HG02943 (cell line): ENCODE data around the gene FAM111A.

Experiments
- ATAC-seq: cut with Tn5 transposase; IDR thresholded peaks from one replicate; pipeline ENCODE4 v1.9.1; 2021; ENCODE audit warnings: mild to moderate bottlenecking, low read depth, moderate library complexity; ENCODE audit not compliant: unreplicated experiment

The FAM111A gene

DNA sequence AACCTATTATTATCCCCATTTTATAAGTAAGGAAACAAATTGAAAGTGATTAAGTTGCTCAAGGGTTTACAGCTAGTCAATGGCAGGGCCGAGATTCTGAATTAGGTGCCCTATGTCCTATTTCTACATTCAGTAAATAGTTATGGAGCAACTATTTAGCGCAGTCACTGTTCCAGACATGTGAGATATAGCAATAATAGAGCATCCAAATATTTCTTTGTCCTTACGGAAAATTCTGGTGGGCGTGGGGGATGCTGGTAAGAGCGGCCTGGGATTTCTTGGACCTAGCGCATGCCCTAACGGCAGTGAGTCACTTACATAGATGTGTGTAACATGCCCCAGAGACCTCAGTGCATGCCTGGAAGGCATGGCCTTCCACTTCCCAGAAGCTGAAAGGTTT is 33.7 kb downstream of the FAM111A start:
- ATAC-seq: no peak

DNA sequence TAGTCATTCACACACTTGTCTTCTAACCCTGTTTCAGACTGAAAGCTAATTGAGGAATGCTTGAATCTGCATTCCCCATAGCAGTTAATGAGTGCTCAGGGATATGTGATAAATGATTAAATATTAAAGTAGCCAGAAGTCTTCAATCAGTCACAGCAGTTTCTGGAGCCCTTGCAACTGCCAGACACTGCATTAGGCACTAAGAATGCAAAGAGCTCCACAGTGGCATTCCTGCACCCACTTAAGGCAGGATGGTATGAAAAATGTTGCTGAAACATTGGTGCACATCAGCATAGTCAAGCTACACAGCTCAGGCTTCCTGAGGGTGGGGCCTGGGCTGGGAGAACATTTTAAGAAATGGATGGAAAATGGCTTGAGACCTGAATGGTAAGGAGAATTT is 35.7 kb downstream of the FAM111A start:
- no peak for ATAC-seq

DNA sequence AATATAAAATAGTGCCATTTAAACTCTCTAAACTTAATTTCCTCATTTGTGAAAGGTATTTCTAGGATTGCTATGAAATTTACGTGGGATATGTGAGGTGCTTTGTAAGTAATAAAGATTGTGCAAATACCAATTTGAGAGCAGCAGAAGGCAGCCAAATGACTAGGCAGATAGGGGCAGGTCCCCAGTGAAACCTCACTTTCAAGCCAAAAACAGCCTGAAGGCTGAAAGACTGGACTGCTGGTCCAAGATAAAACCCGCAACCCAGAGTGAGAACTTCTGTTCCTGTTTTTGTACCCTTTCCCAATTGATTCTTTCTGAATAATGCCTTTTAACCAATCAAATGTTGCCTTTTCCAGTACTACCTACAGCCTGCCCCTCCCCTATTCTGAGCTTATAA is 36.5 kb downstream of the FAM111A start:
- no peak for ATAC-seq

GRCh38 chr11:59180168-59180776 is 37.6 kb downstream of the FAM111A start:
- ATAC-seq: no peak

DNA sequence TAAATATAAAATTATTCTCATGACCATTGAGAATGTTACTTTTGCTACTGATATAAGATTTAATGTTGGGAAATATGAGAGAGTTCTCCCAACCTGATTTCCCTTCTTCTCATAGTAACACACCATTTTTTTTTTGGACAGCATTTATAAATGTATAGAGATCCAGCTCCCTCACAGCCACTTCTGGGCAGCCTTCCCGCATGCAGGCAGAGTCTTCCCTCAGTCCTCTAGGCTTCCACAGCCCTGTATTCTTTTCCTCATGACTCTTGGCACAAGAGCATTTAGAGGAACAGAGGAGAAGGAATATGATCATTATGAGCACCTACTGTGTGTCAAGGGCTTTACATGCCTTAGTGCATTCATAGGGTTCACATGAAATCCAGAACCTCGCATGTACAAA is 38.3 kb downstream of the FAM111A start:
- ATAC-seq: no peak

DNA sequence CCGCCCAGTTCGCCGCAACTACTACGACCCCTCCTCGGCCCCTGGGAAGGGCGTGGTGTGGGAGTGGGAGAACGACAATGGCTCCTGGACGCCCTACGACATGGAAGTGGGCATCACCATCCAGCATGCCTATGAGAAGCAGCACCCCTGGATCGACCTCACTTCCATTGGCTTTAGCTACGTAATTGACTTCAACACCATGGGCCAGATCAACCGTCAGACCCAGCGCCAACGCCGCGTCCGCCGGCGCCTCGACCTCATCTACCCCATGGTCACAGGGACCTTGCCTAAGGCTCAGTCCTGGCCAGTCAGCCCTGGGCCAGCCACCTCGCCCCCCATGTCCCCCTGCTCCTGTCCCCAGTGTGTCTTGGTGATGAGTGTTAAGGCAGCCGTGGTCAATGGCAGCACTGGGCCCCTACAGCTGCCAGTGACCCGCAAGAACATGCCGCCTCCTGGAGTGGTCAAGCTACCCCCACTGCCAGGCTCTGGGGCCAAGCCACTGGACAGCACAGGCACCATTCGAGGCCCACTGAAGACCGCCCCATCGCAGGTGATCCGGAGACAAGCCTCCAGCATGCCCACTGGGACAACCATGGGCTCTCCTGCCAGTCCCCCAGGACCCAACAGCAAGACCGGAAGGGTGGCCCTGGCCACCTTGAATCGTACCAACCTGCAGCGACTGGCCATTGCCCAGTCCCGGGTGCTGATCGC is 39.2 kb downstream of the FAM111A start:
- no peak for ATAC-seq

- no peak for ATAC-seq
These were observed 39.9 kb downstream of the FAM111A start for GRCh38 chr11:59182457-59183151.

DNA sequence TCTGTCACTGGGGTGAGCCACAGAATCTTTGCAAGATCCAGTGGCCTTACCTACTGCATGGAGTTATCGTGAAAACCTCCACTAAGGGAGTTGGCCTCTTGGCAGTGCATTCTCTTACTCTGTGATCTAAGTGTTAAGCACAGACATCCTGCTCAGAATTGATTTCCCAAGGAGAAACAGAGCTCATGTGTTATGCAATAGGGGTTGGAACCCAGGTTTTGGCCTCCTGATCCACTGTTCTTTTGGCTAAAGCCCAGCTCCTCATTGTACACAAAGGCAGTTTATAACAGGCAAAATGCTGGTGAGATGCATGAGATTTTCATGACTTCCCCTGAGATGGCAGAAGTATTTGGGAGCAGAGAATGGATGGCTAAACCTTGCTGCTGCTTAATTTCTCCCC is 41.1 kb downstream of the FAM111A start:
- no peak for ATAC-seq

- no peak for ATAC-seq
These were observed 42.2 kb downstream of the FAM111A start for GRCh38 chr11:59184691-59185339.

- no peak for ATAC-seq
These were observed 42.8 kb downstream of the FAM111A start for GRCh38 chr11:59185386-59185945.

GRCh38 chr11:59186130-59186594 is 43.5 kb downstream of the FAM111A start:
- peak; percentile 56 for ATAC-seq

DNA sequence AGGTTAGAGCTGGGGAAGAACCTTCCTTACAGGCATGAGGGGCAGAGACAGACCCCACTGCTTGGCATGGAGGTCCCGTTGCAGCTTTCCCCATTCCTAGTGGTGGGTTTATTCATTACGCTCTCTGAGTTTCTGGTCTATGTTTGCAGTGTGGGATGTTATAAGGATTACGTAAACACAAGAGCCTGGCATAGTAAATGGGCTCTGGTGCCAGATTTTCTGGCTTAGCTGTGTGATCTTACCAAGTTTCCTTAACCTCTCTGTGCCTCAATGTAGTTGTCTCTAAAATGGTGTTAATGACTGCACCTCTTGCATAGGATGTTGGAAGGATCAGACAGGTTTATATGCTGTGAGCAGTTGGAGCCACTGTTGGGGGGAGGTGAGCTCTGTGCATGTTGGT is 44.4 kb downstream of the FAM111A start:
- ATAC-seq: no peak

GRCh38 chr11:59187587-59187986 is 44.9 kb downstream of the FAM111A start:
- ATAC-seq: no peak

- no peak for ATAC-seq
These were observed 46.3 kb downstream of the FAM111A start for GRCh38 chr11:59188954-59189353.

- ATAC-seq: no peak
These were observed 47.3 kb downstream of the FAM111A start for GRCh38 chr11:59189986-59190385.

GRCh38 chr11:59191095-59191494 is 48.4 kb downstream of the FAM111A start:
- ATAC-seq: no peak

DNA sequence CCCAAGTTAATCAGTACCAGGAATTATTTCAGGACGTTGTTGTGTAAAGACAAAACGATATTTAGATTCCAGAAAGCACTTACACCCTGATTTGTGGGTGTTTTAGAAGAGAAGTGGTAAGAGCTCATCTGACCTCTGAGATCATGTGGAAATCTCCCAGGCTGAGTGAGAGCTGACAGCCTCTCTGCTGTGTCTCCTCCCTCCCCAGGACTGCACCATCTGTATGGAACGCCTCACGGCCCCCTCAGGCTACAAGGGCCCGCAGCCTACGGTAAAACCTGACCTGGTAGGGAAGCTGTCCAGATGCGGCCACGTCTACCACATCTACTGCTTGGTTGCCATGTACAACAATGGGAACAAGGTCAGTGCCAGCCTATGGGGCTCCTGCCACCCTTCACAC is 49.2 kb downstream of the FAM111A start:
- ATAC-seq: no peak

DNA sequence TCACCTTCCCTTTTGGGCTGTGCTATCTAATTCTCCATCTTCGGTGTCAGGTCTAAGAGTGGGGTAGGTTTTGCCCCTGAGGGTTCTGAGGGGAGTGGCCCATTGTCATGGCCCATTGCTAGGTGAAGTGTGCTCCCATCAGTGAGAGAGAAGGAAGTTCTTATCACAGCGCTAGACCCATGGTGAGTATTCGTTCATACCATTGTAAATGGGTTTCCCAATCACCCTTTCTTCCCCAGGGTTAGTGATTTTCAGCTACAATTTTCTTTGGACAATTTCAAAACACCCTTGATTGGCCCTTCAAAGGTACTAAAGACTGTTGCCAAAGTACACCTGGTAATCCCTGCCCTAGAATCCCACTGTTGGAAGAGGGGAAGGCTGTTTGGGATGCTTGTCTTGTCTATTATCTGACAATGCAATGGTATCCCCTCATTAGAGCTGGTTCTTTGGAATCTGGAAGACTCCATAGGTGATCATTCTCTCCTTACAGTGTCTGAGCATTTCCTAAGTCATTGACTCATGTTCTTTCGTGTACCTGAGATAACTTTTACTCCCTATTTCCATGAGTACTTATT is 49.9 kb downstream of the FAM111A start:
- no peak for ATAC-seq

DNA sequence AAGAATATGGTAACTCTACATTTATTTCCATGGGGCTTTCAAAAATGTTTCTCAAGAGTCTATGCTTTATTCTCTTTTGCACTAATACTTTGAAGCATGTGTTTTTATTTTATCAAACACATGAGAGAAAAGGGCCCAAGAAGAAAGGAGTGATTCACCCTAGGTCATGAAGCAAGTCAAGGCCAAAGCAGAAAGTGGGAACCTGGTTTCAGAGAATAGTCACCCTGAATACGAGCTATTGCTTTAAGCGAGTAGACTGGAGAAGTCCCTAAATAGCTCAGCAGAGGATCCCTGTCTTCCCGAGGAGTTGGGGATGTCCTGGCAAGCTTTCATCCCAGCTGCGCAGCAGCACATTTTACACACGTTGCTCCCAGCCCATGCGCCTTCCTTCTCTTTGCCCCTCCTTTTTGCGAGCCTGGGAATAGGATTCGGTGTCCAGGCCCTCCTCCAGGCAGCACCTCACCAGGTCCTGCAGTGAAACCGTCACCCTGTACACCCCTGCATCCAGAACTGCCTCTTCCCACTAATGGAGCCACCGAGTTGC is 51.0 kb downstream of the FAM111A start:
- ATAC-seq: no peak

DNA sequence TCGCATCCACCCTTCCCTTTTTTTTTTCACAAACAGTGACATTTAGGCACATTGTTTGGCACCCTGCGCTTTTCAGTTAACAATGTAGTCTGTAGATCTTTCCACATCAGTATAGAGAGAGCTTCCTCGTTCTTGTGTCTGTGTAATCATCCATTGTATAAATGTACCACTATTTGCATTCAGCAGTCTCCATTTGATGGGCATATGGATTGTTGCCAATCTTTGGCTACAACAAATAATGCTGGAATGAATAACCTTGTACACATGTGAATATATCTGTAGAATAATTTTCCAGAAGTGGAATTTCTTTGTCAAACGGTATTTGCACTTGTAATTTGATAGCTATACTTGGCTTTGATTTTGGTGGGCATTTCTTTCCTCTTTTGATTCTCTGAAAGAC is 52.9 kb downstream of the FAM111A start:
- ATAC-seq: no peak
